GM18520 (cell line): ENCODE results near the gene FFAR3.
"Not testable (repeated sequence)": the region's sequence is repeated elsewhere in the genome, so short reads cannot be mapped to it uniquely, and the experiment has no call there.

Experiments
- ATAC-seq: cut with Tn5 transposase; IDR thresholded peaks from one replicate; pipeline ENCODE4 v1.9.1; 2021; ENCODE audit not compliant: unreplicated experiment

FFAR3 gene

DNA sequence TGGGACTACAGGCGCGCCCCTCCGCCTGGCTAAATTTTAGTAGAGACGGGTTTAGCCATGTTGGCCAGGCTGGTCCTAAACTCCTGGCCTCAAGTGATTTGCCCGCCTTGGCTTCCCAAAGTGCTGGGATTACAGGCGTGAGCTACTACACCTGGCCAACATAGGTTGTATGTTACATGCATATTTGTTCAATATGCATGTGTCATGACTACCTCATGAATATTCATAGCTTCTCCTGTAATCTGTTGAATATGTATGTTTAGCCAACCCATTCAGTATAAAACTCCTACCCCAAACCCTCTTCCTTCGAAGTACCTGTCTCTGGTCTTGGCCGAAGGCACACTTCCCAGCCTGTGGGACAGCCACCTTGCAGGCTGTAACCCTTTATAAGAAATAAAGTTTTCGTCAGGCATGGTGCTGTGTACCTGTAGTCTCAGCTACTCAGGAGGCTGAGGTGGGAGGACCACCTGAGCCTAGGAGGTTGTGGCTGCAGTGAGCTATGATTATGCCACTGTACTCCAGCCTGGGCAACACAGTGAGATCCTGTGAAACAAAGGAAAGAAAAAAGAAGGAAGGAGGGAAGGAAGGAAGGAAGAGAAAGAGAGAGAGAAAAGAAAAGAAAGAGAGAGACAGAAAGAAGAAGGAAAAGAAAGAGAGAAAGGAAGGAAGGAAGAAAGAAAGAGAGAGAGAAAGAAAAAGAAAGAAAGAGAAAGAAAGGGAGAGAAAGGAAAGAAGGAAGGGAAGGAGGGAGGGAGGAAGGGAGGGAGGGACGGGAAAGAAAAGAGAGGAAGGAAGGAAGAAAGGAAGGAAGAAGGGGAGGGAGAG is 41.9 kb downstream of the FFAR3 start:
- ATAC-seq: no peak

DNA sequence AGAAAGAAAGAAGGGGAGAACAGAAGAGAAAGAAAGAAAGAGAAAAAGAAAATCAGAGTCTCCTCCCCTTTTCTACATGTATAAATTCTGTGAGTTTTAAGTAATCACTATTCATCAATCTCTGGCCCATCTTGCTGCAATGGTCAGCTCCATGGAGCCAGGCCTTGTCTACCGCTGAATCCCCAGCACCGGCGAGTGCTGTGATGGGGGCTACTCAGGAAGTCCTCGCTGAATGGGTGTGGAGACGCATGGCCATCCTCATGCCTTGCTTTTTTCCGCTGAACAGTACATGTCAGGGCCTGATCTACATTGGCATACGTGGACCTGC is 42.5 kb downstream of the FFAR3 start:
- ATAC-seq: no peak

- not testable (repeated sequence) for ATAC-seq
Observed at GRCh38 chr19:35401416-35401815, 43.2 kb downstream of the FFAR3 start.

DNA sequence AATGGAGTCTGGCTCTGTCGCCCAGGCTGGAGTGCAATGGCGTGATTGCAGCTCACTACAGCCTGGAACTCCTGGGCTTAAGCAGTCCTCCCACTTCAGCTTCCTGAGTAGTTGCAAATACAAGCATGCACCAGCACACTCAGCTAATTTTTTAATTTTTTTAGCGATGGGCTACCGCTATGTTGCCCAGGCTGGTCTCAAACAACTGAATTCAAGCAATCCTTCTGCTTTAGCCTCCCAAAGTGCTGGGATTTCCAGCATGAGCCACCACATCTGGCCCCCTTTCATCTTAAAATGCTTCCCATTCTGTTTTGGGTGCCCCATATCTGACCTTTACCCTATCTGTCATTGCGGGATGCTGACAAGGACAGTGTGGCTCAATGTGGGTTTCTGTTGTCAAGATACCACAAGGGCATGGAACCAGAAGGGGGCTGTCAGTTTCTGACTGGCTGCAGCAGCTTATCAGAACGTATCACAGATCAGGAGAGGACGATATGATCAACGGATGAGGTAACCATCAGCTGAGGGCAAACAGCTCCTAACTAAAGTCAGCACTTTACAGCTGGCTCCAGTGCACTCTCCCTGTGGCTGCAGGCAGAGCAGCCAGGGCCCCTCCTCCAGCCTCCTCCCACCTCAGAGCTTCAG is 45.0 kb downstream of the FFAR3 start:
- ATAC-seq: no peak

GRCh38 chr19:35404879-35405622 is 46.8 kb downstream of the FFAR3 start:
- ATAC-seq: peak; percentile 83

DNA sequence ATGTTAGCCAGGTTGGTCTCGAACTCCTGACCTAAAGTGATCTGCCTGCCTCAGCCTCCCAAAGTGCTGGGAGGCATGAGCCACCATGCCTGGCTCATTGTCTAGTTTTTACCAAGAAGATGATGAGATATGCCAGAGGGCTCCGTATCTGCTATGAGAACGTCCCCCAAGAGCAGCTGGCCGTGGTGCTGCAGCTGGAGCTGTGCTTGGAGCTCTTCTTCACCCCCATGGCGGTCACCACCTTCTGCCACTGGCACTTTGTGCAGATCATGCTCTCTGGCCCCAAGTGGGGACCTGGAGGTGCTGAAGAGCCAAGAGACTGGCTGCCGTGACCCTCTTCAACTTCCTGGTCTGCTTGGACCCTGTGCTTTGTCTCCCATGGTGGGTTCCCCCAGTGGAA is 49.4 kb downstream of the FFAR3 start:
- ATAC-seq: no peak

DNA sequence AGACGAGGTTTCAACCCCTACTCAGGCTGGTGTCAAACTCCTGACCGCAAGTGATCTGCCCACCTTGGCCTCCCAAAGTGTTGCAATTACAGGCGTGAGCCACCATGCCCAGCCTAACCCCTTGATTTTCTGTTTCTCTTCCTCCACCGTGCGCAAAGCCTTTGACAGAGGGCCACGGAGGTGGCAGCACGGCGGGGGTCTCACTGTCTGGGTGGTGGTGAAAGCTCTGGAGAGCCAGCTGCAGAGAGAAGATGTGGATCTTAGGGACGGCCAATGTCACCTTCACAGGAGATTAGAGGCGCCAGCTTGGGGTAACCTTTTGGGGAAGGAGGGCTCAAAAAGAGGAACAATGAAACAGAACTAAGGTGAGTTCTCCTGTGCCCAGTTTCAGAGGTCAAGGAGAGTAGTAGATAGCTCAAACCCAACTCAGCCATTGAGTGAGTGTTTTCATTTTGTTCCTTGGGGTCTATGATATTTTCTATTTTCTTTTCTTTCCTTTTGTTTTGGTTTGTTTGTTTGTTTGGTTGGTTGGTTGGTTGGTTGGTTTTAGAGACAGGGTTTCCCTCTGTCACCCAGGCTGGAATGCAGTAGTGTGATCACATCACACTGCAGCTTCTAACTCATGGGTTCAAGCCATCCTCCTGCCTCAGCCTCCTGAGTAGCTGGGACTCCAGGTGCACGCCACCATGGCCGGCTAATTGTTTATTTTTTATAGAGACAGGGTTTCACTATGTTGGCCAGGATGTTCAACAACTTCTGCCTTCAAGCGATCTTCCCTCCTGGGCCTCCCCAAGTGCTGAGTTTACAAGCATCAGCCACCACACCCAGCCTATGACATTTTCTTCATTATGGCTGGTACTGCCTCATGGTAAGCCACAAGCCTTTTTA is 50.3 kb downstream of the FFAR3 start:
- peak; percentile 60 for ATAC-seq

GRCh38 chr19:35409191-35409590 is 50.9 kb downstream of the FFAR3 start:
- no peak for ATAC-seq
